Body of pancreas (tissue), 4 donors: ENCODE measurements around the gene RASA3. TPM values are rescaled to one million over a fixed set of nuclear protein-coding genes. Genes with fewer than 3 reads are reported as not detected.

Source experiments
- ATAC-seq: fragments of 150-250 bp; one replicate; pipeline ENCODE4 v1.9.1; 2016
- DNase-seq, 4 donors: peaks; one replicate each; pipeline ENCODE4 v3.0.0-alpha.2; 2019
- H3K27ac ChIP-seq, 4 donors: fragments of 200-600 bp; sonication (generic); 1 replicate in 3 of 4; 2 replicates in 1 of 4; pipeline versions ENCODE4 v1.5.1 to v1.6.1; 2016 to 2019; ENCODE audit warnings: mild to moderate bottlenecking in 1 of 4, mixed read lengths in 1 of 4, moderate library complexity in 1 of 4
- H3K27me3 ChIP-seq, 2 donors: fragments of 200-600 bp; sonication (generic); one replicate each; pipeline ENCODE4 v1.6.0; 2016; ENCODE audit warnings: mild to moderate bottlenecking in 1 of 2
- H3K36me3 ChIP-seq, 2 donors: fragments of 200-600 bp; sonication (generic); replicated peaks in 1 of 2; 2 replicates each; pipeline ENCODE4 v1.5.1; 2016; ENCODE audit warnings: low read depth in 2 of 2; ENCODE audit not compliant: insufficient read depth in 1 of 2
- H3K4me1 ChIP-seq: fragments of 200-600 bp; sonication (generic); one replicate; pipeline ENCODE4 v1.6.0; 2016
- H3K4me3 ChIP-seq, 2 donors: fragments of 200-600 bp; sonication (generic); 1 replicate in 1 of 2; 2 replicates in 1 of 2; pipeline ENCODE4 v1.5.1; 2016 to 2019
- H3K9me3 ChIP-seq, 3 donors: fragments of 200-600 bp; sonication (generic); 1 replicate in 2 of 3; 2 replicates in 1 of 3; pipeline ENCODE4 v1.5.1; 2016
- POLR2A ChIP-seq, 3 donors: fragments of 450-650 bp; IDR thresholded peaks; one replicate each; pipeline ENCODE4 v1.6.1; 2016; ENCODE audit warnings: antibody characterized with exemption in 3 of 3, mild to moderate bottlenecking in 2 of 3
- WGBS, 2 donors: methylation state at CpG; one replicate each; pipeline ENCODE4 v1.1.5; 2017; 5-methylcytosine and 5-hydroxymethylcytosine counted together
- intact Hi-C: fragments of 100-400 bp; cut with DNase I; formaldehyde crosslinking; loops from one replicate; pipeline ENCODE4 v1.15.1; 2023
- total RNA-seq, 2 donors: library from RNA; depleted of rRNA; stranded (reverse); fragments of >200 nt; gene quantifications; one replicate each; pipeline ENCODE4 v1.1.0, GENCODE V29; 2016
- TF ChIP-seq, protein P1 (sequence below), 7 experiments: fragments of 450-650 bp in 4 of 7; fragments of 200-600 bp in 3 of 7; sonication (generic) in 3 of 7; IDR thresholded peaks; one replicate each; pipeline ENCODE4 v1.5.1; 2016 to 2019; ENCODE audit warnings: antibody characterized with exemption in 7 of 7

RASA3 gene
- total RNA-seq, 2 donors from 2014 or later = 10.2 to 19.2 TPM

DNA sequence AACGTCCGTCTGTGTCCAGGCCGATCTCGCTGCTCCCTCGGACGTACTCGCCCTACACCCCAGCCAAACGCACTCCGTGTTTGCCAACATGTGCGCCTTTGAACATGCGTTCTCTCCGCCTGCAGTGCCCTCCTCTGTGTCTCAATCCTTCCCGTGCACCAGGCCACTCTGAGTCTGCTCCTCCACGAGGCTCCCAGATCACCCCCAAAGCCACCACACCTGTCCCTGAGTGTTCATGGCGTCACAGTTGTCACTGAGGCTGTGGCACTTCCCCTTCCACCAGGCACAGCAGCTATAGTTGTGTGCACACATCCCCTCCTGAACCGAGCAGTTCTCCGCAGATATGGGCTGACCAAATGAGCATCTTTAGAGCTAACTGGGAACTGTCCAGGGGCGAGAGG, 35.6 kb downstream of the RASA3 start:
- no peak overlapping the region for H3K27ac ChIP-seq
- intact Hi-C loops = no loop called here
- H3K4me1 ChIP-seq = peaks cover 31% of the 10 kb centered on the region
- no peaks in the 10 kb centered on the region for H3K36me3 ChIP-seq
- no peaks in the 10 kb centered on the region for H3K27me3 ChIP-seq
- no peak for TF ChIP-seq POLR2A (IDR thresholded peaks at IDR 0.05)
- DNase-seq (no peak), ATAC-seq (no peak)
- no peaks in the 10 kb centered on the region for H3K9me3 ChIP-seq
- no peak overlapping the region for H3K4me3 ChIP-seq
- WGBS, 2 donors = 88 to 95% methylated on average over 15 to 18 of the region's 18 CpGs

DNA sequence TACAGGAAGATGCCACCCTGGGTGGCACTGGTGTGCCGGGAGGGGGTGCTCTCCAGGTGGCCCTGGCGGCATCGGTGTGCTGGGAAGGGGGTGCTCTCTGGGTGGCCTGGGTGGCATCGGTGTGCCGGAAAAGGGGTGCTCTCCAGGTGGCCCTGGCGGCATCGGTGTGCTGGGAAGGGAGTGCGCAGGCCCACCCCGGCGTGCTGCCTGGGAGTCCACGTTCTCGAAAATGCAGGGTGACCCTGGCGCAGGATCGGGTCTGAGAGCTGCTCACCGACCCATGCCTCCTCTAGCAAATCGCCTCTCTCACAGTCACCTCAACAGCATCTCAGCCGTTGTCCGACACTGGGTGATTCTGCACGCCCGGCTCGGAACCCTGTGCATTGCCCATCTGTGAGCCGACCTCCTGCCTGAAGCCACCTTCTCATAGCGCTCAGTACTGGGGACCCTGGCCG, 36.4 kb downstream of the RASA3 start:
- WGBS, 2 donors = 89 to 94% methylated on average over 24 of the region's 24 CpGs
- Histone ChIP-seq H3K27ac (no peak overlapping the region), H3K27me3 (no peaks in the 10 kb centered on the region), H3K4me1 (peaks cover 27% of the 10 kb centered on the region), H3K9me3 (peaks cover 0 to 3% (median 0%) of the 10 kb centered on the region in 3 donors), H3K4me3 (no peak overlapping the region), H3K36me3 (no peaks in the 10 kb centered on the region)
- peak in 1 of 4 donors; percentile 8 for DNase-seq
- no peak for TF ChIP-seq POLR2A (IDR thresholded peaks at IDR 0.05)
- TF ChIP-seq, protein P1, sequence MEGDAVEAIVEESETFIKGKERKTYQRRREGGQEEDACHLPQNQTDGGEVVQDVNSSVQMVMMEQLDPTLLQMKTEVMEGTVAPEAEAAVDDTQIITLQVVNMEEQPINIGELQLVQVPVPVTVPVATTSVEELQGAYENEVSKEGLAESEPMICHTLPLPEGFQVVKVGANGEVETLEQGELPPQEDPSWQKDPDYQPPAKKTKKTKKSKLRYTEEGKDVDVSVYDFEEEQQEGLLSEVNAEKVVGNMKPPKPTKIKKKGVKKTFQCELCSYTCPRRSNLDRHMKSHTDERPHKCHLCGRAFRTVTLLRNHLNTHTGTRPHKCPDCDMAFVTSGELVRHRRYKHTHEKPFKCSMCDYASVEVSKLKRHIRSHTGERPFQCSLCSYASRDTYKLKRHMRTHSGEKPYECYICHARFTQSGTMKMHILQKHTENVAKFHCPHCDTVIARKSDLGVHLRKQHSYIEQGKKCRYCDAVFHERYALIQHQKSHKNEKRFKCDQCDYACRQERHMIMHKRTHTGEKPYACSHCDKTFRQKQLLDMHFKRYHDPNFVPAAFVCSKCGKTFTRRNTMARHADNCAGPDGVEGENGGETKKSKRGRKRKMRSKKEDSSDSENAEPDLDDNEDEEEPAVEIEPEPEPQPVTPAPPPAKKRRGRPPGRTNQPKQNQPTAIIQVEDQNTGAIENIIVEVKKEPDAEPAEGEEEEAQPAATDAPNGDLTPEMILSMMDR (IDR thresholded peaks at IDR 0.05) = no peak
- intact Hi-C loops = no loop called here
- no peak for ATAC-seq

DNA sequence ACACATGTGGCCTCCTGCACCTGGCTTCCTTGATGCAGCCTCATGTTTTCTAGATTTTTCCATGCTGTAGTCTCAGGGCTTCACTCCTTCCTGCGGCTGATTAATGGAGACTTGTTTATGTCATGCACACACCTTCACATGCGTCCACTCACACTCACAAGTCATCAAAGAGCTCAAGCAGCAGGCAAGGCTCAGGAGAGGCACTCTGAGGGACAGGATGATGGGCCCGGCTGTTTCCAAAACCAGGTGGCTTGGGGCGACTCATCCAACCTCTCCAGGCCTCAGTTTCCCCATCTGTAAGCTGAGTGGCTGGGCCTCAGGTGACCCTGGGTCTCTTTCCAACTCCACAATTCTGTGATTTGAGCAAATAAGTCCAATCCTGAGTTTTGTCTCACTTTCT, 36.9 kb downstream of the RASA3 start:
- H3K27me3 ChIP-seq = no peaks in the 10 kb centered on the region
- no peak overlapping the region for H3K27ac ChIP-seq
- no peak for ATAC-seq
- no peaks in the 10 kb centered on the region for H3K36me3 ChIP-seq
- H3K4me3 ChIP-seq = no peak overlapping the region
- 54 to 94% methylated on average over 3 to 4 of the region's 4 CpGs for WGBS, 2 donors
- peaks cover 0 to 3% (median 0%) of the 10 kb centered on the region in 3 donors for H3K9me3 ChIP-seq
- intact Hi-C loops = no loop called here
- DNase-seq = no peak
- TF ChIP-seq, protein P1 (IDR thresholded peaks at IDR 0.05) = no peak
- no peak for TF ChIP-seq POLR2A (IDR thresholded peaks at IDR 0.05)
- H3K4me1 ChIP-seq = peaks cover 21% of the 10 kb centered on the region

DNA sequence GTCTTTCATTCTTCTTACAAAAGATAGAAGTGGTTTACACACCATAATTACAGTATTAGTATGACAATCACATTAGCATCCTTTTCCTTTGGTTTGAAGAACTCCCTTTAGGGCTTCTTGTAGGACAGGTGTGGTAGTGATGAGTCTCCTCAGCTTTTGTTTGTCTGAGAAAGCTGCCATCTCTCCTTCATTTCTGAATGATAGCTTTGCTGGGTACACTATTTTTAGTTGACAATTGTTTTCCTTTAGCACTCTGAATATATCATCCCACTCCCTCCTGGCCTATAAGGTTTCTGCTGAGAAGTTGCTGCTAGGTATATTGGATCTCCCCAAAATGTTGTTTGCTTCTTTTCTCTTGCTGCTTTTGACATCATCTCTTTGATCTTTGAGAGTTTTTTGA, 39.3 kb downstream of the RASA3 start:
- no peak for DNase-seq
- Histone ChIP-seq H3K27me3 (no peaks in the 10 kb centered on the region), H3K9me3 (peaks cover 0 to 3% (median 0%) of the 10 kb centered on the region in 3 donors), H3K4me1 (peaks cover 2% of the 10 kb centered on the region), H3K4me3 (no peak overlapping the region), H3K27ac (no peak overlapping the region), H3K36me3 (no peaks in the 10 kb centered on the region)
- intact Hi-C loops = no loop called here
- no peak for ATAC-seq
- TF ChIP-seq POLR2A (IDR thresholded peaks at IDR 0.05) = no peak
- TF ChIP-seq, protein P1 (IDR thresholded peaks at IDR 0.05) = no peak

DNA sequence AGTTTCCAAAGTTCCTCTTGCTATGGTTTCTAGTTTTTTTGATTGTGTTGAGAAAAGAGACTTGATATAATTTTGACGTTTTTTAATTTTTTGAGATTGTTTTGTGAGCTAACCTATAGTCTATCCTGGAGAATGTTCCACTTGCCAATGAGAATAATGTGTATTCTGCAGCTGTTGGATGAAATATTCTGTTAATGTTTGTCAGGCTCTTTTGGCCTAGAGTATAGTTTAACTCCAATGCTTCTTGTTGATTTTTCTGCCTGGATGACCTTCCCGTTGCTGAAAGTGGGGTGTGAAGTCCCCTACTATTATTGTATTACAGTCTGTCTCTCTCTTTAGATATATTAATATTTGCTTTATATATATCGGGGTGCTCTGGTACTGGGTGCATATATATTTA, 40.0 kb downstream of the RASA3 start:
- no peaks in the 10 kb centered on the region for H3K4me1 ChIP-seq
- intact Hi-C loops = no loop called here
- WGBS, 2 donors = 30 to 33% methylated on average over 3 of the region's 3 CpGs
- ATAC-seq (peak; percentile 69), DNase-seq (no peak)
- H3K4me3 ChIP-seq = no peak overlapping the region
- no peaks in the 10 kb centered on the region for H3K36me3 ChIP-seq
- H3K27me3 ChIP-seq = no peaks in the 10 kb centered on the region
- no peak for TF ChIP-seq POLR2A (IDR thresholded peaks at IDR 0.05)
- TF ChIP-seq, protein P1 (IDR thresholded peaks at IDR 0.05) = no peak
- peak overlapping the region in 1 of 4 donors; percentile 12 for H3K27ac ChIP-seq
- peaks cover 0 to 3% (median 0%) of the 10 kb centered on the region in 3 donors for H3K9me3 ChIP-seq
